Measurements from ENCODE around the gene BTNL3. TPM values are rescaled to one million over a fixed set of nuclear protein-coding genes. Genes with fewer than 3 reads are reported as not detected.
A peak's percentile ranks its signal among the peaks of the same experiment; 100 is the strongest.

The BTNL3 gene
- total RNA-seq, 2 experiments from 2014 or later: not detected

DNA sequence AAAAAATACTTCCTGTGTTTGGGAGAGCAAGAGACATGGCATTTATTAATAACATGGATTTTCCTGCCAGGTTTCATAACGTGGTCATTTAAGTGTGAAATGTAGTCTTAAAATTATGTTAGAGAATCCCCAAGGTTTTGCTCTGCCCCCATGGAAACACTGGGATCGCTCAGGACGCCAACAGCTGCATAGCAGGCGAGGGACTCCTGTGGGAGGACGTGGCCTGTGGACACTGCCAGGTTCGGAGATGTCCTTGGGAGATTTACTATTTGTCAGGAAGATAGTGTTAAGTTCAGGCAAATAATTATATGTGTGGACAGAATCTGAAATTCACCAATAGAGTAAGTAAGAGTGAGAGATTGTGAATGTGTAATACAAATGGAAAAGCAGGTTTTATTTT is 52.4 kb downstream of the BTNL3 start:
- peaks cover 0 to 13% of the 10 kb centered on the region in 2 experiments for H3K9me3 ChIP-seq (ENCODE audit: control insufficient read depth in 1 of 2, insufficient read depth in 1 of 2, low read length in 2 of 2)

DNA sequence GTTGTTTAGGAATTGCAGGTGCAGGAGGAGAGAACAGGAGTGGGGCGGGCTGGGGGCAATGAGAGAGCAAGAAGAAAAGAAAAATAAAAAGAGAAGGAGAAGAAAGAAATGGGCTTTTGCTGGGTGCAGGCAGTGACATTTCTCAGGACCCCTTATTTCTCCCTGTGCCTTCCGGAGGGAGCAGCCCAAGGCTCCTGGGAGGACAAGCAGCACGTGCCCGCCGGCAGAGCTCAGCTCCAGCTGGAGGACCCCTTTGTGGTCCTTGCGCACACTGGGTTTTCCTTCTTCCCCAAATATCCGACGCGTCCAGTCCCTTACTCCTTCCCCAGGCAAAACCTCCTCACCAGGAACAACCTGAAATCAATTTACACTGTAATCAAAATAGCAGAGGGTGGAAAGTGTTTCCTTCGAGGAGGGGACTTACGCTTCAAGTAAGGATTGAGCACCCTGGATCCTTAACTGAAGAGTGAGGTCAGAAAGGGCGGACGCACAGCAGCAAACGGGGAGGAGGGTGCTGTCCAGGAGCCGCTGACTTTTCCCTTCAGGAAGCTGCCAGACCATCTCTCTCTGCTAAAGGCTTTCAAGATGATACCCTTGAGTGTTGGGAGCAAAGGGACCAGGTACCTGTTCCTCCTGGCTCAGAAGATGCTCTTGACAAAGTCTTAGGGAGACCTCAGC is 53.5 kb downstream of the BTNL3 start:
- ATAC-seq (ENCODE audit: poor library complexity) (no peak), DNase-seq (peak in 1 of 14 experiments; percentile 12)
- Histone ChIP-seq H3K27ac (ENCODE audit: low read depth in 1 of 2, low read length in 2 of 2) (no peak overlapping the region), H3K9me3 (ENCODE audit: control insufficient read depth in 1 of 2, insufficient read depth in 1 of 2, low read length in 2 of 2) (peaks cover 0 to 7% of the 10 kb centered on the region in 2 experiments), H3K4me1 (ENCODE audit: insufficient read depth, low read length) (no peaks in the 10 kb centered on the region), H3K4me3 (ENCODE audit: low read length) (no peak overlapping the region), H3K36me3 (ENCODE audit: insufficient read depth, low read length) (no peaks in the 10 kb centered on the region), H3K27me3 (ENCODE audit: control insufficient read depth in 1 of 2, insufficient read depth in 2 of 2, low read length in 2 of 2) (peaks cover 29 to 38% of the 10 kb centered on the region in 2 experiments)
- ChIA-PET POLR2A (no interaction called here), CTCF (no interaction called here)
- no peaks in the 10 kb centered on the region for H3K36me3 Mint-ChIP-seq (ENCODE audit: low read depth)
- intact Hi-C loops (cut with DNase I, micrococcal nuclease): no loop called here
- H3K9me3 Mint-ChIP-seq: no peaks in the 10 kb centered on the region
- no peak overlapping the region for H3K27ac Mint-ChIP-seq
- peaks cover 39% of the 10 kb centered on the region for H3K27me3 Mint-ChIP-seq
- no peak overlapping the region for H3K4me3 Mint-ChIP-seq
- TF ChIP-seq, protein P1, sequence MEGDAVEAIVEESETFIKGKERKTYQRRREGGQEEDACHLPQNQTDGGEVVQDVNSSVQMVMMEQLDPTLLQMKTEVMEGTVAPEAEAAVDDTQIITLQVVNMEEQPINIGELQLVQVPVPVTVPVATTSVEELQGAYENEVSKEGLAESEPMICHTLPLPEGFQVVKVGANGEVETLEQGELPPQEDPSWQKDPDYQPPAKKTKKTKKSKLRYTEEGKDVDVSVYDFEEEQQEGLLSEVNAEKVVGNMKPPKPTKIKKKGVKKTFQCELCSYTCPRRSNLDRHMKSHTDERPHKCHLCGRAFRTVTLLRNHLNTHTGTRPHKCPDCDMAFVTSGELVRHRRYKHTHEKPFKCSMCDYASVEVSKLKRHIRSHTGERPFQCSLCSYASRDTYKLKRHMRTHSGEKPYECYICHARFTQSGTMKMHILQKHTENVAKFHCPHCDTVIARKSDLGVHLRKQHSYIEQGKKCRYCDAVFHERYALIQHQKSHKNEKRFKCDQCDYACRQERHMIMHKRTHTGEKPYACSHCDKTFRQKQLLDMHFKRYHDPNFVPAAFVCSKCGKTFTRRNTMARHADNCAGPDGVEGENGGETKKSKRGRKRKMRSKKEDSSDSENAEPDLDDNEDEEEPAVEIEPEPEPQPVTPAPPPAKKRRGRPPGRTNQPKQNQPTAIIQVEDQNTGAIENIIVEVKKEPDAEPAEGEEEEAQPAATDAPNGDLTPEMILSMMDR (IDR thresholded peaks at IDR 0.05): no peak
- H3K4me1 Mint-ChIP-seq (ENCODE audit: low read depth): no peaks in the 10 kb centered on the region

More for the DNA sequence above, 52.4 kb downstream of the BTNL3 start:
- Histone ChIP-seq H3K36me3 (ENCODE audit: insufficient read depth, low read length) (no peaks in the 10 kb centered on the region), H3K4me3 (ENCODE audit: low read length) (no peak overlapping the region), H3K27ac (ENCODE audit: low read depth in 1 of 2, low read length in 2 of 2) (no peak overlapping the region), H3K27me3 (ENCODE audit: control insufficient read depth in 1 of 2, insufficient read depth in 2 of 2, low read length in 2 of 2) (peaks cover 19 to 38% of the 10 kb centered on the region in 2 experiments), H3K4me1 (ENCODE audit: insufficient read depth, low read length) (no peaks in the 10 kb centered on the region)
- H3K36me3 Mint-ChIP-seq (ENCODE audit: low read depth): no peaks in the 10 kb centered on the region
- TF ChIP-seq, protein P1 (IDR thresholded peaks at IDR 0.05): no peak
- H3K9me3 Mint-ChIP-seq: no peaks in the 10 kb centered on the region
- no peak for ATAC-seq (ENCODE audit: poor library complexity)
- intact Hi-C loops (cut with DNase I, micrococcal nuclease): no loop called here
- no peak overlapping the region for H3K27ac Mint-ChIP-seq
- no peak overlapping the region for H3K4me3 Mint-ChIP-seq
- ChIA-PET CTCF (no interaction called here), POLR2A (no interaction called here)
- peaks cover 39% of the 10 kb centered on the region for H3K27me3 Mint-ChIP-seq
- no peak for DNase-seq
- H3K4me1 Mint-ChIP-seq (ENCODE audit: low read depth): no peaks in the 10 kb centered on the region

DNA sequence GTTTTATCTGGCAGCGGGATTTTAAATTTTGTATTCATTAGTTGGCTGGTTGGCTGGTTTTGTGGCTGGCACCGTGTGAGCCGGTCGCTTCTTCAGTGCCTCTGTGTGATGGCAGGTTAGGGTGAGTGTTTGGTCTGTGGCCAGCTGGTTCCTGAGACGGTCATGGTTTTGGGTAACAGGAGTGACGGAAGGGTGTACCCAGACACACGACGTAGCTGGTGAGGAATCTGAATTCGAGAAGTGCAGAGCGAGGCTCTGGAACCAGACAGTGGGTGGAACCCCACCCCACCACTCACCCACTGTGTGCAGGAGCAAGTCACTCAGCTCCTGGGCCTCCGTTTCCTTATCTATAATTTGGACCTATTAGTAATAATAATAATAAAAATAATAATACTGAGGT is 54.1 kb downstream of the BTNL3 start:
- TF ChIP-seq, protein P1 (IDR thresholded peaks at IDR 0.05): no peak
- Mint-ChIP-seq H3K4me3 (no peak overlapping the region), H3K36me3 (ENCODE audit: low read depth) (no peaks in the 10 kb centered on the region), H3K9me3 (no peaks in the 10 kb centered on the region), H3K27me3 (peaks cover 39% of the 10 kb centered on the region), H3K27ac (no peak overlapping the region), H3K4me1 (ENCODE audit: low read depth) (no peaks in the 10 kb centered on the region)
- peaks cover 0 to 6% of the 10 kb centered on the region in 2 experiments for H3K9me3 ChIP-seq (ENCODE audit: control insufficient read depth in 1 of 2, insufficient read depth in 1 of 2, low read length in 2 of 2)
- no peak overlapping the region for H3K27ac ChIP-seq (ENCODE audit: low read depth in 1 of 2, low read length in 2 of 2)
- ChIA-PET POLR2A (no interaction called here), CTCF (no interaction called here)
- H3K27me3 ChIP-seq (ENCODE audit: control insufficient read depth in 1 of 2, insufficient read depth in 2 of 2, low read length in 2 of 2): peaks cover 34 to 41% of the 10 kb centered on the region in 2 experiments
- H3K4me1 ChIP-seq (ENCODE audit: insufficient read depth, low read length): no peaks in the 10 kb centered on the region
- H3K4me3 ChIP-seq (ENCODE audit: low read length): no peak overlapping the region
- H3K36me3 ChIP-seq (ENCODE audit: insufficient read depth, low read length): no peaks in the 10 kb centered on the region
- intact Hi-C loops (cut with DNase I, micrococcal nuclease): no loop called here
- no peak for DNase-seq
- no peak for ATAC-seq (ENCODE audit: poor library complexity)
